ENCODE results near the gene CDC42SE2. TPM values are rescaled to one million over a fixed set of nuclear protein-coding genes. Genes with fewer than 3 reads are reported as not detected.
"Not testable (repeated sequence)": the region's sequence is repeated elsewhere in the genome, so short reads cannot be mapped to it uniquely, and the experiment has no call there.

CDC42SE2 gene
- total RNA-seq, 2 experiments from 2014 or later, result 54.2 to 66.8 TPM

DNA sequence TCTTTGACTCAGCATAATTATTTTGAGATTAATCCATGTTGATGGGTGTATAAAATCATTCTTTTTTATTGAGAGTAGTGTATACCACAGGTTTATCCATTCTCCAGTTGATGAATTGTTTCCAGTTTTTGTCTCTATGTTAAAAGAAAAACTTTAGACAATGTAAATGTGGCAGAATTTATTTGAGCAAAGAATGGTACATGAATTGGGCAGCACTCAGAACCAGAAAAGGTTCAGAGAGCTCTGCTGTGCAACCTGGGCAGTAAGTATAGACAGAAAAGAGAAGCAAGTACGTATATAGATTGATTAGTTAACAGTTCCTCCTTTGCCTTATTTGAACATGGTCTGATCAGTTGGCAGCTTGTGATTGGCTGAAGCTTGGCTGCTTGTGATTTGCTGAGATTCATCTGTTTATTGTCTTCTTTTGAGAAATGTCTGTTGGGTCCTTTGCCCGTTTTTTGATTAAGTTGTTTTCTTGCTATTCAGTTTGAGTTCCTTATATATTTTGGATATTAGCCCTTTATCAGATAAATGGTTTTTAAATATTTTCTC, 41.4 kb downstream of the CDC42SE2 start:
- no TSS peak for BruUV-seq (replicated peaks)
- peaks cover 63% of the 10 kb centered on the region for H3K79me2 ChIP-seq (ENCODE audit: insufficient read depth, low read depth, low read length)
- ChIA-PET CTCF (ENCODE audit: unreplicated experiment) (no interaction called here), POLR2A (interaction anchor here (0.5 to 1.7 kb wide), 6 partner anchors 9 to 174 kb away, joined by 3 to 6 read pairs (median 4); partner anchors contain the start of gene HINT1)
- H3K9me2 ChIP-seq (ENCODE audit: insufficient read depth, low read length), result no peaks in the 10 kb centered on the region
- H4K20me1 ChIP-seq (ENCODE audit: insufficient read depth, low read length), result 0 out of 2 replicates have a peak, but pooled peaks cover under 1% of the 10 kb centered on the region
- no peak overlapping the region for H2AFZ ChIP-seq (ENCODE audit: low read length)
- no peak for TF ChIP-seq EZH2phosphoT487 (IDR thresholded peaks at IDR 0.05; ENCODE audit: borderline replicate concordance, low read depth, low read length)
- TF ChIP-seq, protein P1, sequence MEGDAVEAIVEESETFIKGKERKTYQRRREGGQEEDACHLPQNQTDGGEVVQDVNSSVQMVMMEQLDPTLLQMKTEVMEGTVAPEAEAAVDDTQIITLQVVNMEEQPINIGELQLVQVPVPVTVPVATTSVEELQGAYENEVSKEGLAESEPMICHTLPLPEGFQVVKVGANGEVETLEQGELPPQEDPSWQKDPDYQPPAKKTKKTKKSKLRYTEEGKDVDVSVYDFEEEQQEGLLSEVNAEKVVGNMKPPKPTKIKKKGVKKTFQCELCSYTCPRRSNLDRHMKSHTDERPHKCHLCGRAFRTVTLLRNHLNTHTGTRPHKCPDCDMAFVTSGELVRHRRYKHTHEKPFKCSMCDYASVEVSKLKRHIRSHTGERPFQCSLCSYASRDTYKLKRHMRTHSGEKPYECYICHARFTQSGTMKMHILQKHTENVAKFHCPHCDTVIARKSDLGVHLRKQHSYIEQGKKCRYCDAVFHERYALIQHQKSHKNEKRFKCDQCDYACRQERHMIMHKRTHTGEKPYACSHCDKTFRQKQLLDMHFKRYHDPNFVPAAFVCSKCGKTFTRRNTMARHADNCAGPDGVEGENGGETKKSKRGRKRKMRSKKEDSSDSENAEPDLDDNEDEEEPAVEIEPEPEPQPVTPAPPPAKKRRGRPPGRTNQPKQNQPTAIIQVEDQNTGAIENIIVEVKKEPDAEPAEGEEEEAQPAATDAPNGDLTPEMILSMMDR (conservative IDR thresholded peaks at IDR 0.05; ENCODE audit: low read length), result no peak
- H3K27ac ChIP-seq (ENCODE audit: low read depth, low read length, poor library complexity, severe bottlenecking), result no peak overlapping the region
- H3K4me2 ChIP-seq (ENCODE audit: low read length), result no peak overlapping the region
- intact Hi-C loops (cut with micrococcal nuclease; ENCODE audit: unreplicated experiment), result no loop called here
- no peak for DNase-seq (ENCODE audit: low spot score)
- H3K9me3 ChIP-seq (ENCODE audit: low read length), result peaks cover 12% of the 10 kb centered on the region; the same call in 1 of the 2 replicates
- H3K4me3 ChIP-seq (ENCODE audit: low read depth, low read length, poor library complexity, severe bottlenecking), result no peak overlapping the region
- no peaks in the 10 kb centered on the region for H3K4me1 ChIP-seq (ENCODE audit: insufficient read depth, low read length, poor library complexity, severe bottlenecking)
- peaks cover 23% of the 10 kb centered on the region for H3K36me3 ChIP-seq (ENCODE audit: insufficient read depth, low read length)

GRCh38 chr5:131305906-131306305, 42.1 kb downstream of the CDC42SE2 start:
- Histone ChIP-seq H3K9me2 (ENCODE audit: insufficient read depth, low read length) (no peaks in the 10 kb centered on the region), H3K4me3 (ENCODE audit: low read depth, low read length, poor library complexity, severe bottlenecking) (no peak overlapping the region), H2AFZ (ENCODE audit: low read length) (no peak overlapping the region), H4K20me1 (ENCODE audit: insufficient read depth, low read length) (no peaks in the 10 kb centered on the region), H3K27ac (ENCODE audit: low read depth, low read length, poor library complexity, severe bottlenecking) (no peak overlapping the region), H3K4me1 (ENCODE audit: insufficient read depth, low read length, poor library complexity, severe bottlenecking) (no peaks in the 10 kb centered on the region), H3K9me3 (ENCODE audit: low read length) (peaks cover 12% of the 10 kb centered on the region; the same call in 1 of the 2 replicates), H3K36me3 (ENCODE audit: insufficient read depth, low read length) (peaks cover 20% of the 10 kb centered on the region), H3K4me2 (ENCODE audit: low read length) (no peak overlapping the region), H3K79me2 (ENCODE audit: insufficient read depth, low read depth, low read length) (peaks cover 56% of the 10 kb centered on the region)
- no peak for TF ChIP-seq EZH2phosphoT487 (IDR thresholded peaks at IDR 0.05; ENCODE audit: borderline replicate concordance, low read depth, low read length)
- TF ChIP-seq, protein P1 (conservative IDR thresholded peaks at IDR 0.05; ENCODE audit: low read length), result no peak
- DNase-seq (ENCODE audit: low spot score), result no peak
- CTCF ChIA-PET (ENCODE audit: unreplicated experiment), result no interaction called here
- BruUV-seq (replicated peaks), result no TSS peak
- POLR2A ChIA-PET, result no interaction called here
- intact Hi-C loops (cut with micrococcal nuclease; ENCODE audit: unreplicated experiment), result no loop called here

GRCh38 chr5:131312235-131312772, 48.5 kb downstream of the CDC42SE2 start:
- BruUV-seq (replicated peaks); H3K9me2 ChIP-seq (ENCODE audit: insufficient read depth, low read length); H2AFZ ChIP-seq (ENCODE audit: low read length); H3K4me2 ChIP-seq (ENCODE audit: low read length); H3K4me1 ChIP-seq (ENCODE audit: insufficient read depth, low read length, poor library complexity, severe bottlenecking); H3K4me3 ChIP-seq (ENCODE audit: low read depth, low read length, poor library complexity, severe bottlenecking); POLR2A ChIA-PET; H3K27ac ChIP-seq (ENCODE audit: low read depth, low read length, poor library complexity, severe bottlenecking); H4K20me1 ChIP-seq (ENCODE audit: insufficient read depth, low read length); H3K9me3 ChIP-seq (ENCODE audit: low read length); CTCF ChIA-PET (ENCODE audit: unreplicated experiment); intact Hi-C loops (cut with micrococcal nuclease; ENCODE audit: unreplicated experiment); DNase-seq (ENCODE audit: low spot score): not testable (repeated sequence)
- H3K79me2 ChIP-seq (ENCODE audit: insufficient read depth, low read depth, low read length), result peaks cover 42% of the 10 kb centered on the region
- peaks cover 20% of the 10 kb centered on the region for H3K36me3 ChIP-seq (ENCODE audit: insufficient read depth, low read length)
